Measurements from ENCODE around the gene LYZL6.

LYZL6 gene

DNA sequence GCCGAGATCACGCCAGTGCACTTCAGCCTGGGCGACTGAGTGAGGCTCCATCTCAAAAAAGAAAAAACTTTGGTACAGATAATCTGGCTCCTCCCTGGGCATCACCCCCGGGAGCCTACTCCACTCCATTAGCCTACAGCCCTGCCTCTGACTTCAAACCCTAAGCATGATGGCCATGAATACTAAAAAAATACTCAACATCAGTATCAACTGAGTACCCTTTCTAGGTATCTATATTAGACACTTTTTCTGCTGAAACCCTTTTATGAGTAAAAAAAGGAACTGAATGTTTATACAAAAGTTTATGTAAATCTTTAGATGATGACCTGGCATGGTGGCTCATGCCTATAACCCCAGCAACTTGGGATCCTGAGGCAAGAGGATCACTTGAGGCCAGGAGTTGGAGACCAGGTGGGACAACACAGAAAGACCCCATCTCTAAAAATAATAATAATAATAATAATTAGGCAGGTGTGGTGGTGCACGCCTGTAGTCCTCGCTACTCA is 19.9 kb downstream of the LYZL6 start:
- WGBS, 2 experiments (ENCODE audit: insufficient coverage in 2 of 2), result 90 to 95% methylated on average over 4 to 5 of the region's 6 CpGs
- Histone ChIP-seq H3K27ac (ENCODE audit: low read depth, low read length, severe bottlenecking) (no peak overlapping the region), H3K4me1 (ENCODE audit: control insufficient read depth, insufficient read depth, low read length, poor library complexity, severe bottlenecking) (no peaks in the 10 kb centered on the region), H3K9me3 (ENCODE audit: control insufficient read depth, low read length) (no peaks in the 10 kb centered on the region), H3K36me3 (ENCODE audit: control insufficient read depth, insufficient read depth, low read length) (no peaks in the 10 kb centered on the region), H3K4me3 (ENCODE audit: extremely low read depth, insufficient read depth, low read length, poor library complexity, severe bottlenecking) (no peak overlapping the region)

DNA sequence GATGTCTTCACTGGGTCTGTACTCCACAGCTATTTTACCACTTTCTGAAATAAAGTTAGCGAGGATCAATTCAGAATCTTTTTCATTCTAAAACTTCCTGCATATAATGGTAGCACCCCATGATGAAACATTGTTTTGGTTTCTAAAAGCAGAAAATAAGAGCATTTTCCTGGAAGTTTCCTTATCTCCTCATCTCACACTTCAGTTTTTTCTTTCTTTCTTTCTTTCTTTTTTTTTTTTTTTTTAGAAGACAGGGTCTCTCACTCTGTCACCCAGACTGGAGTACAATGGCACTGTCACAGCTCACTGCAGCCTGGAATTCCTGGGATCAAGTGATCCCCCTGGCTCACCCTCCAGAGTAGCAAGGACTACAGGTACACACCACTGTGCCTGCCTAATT is 23.3 kb downstream of the LYZL6 start:
- H3K4me3 ChIP-seq (ENCODE audit: extremely low read depth, insufficient read depth, low read length, poor library complexity, severe bottlenecking), result no peak overlapping the region
- H3K4me1 ChIP-seq (ENCODE audit: control insufficient read depth, insufficient read depth, low read length, poor library complexity, severe bottlenecking), result no peaks in the 10 kb centered on the region
- H3K9me3 ChIP-seq (ENCODE audit: control insufficient read depth, low read length), result no peaks in the 10 kb centered on the region
- no peak overlapping the region for H3K27ac ChIP-seq (ENCODE audit: low read depth, low read length, severe bottlenecking)
- H3K36me3 ChIP-seq (ENCODE audit: control insufficient read depth, insufficient read depth, low read length), result no peaks in the 10 kb centered on the region
- WGBS, 2 experiments (ENCODE audit: insufficient coverage in 2 of 2), result 80 to 100% methylated on average over 1 of the region's 1 CpG

DNA sequence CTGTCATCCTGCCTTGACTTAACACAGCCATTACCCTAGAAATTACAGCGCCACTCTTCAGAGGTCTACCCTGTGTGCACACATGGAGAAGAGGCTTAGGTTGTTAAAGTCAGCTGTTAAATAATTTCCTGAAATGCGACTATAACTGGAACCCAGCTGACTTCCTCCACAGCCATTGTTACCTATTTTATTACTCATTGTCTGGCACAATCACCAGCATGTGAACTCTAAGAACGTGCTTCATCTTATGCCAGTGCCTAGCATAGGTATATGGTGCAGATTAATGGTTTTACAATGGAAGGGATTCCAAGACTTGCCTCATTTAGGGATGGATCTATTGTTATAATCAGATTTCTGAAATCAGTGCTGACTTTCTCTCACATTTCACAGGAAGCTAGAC is 24.8 kb downstream of the LYZL6 start:
- Histone ChIP-seq H3K4me1 (ENCODE audit: control insufficient read depth, insufficient read depth, low read length, poor library complexity, severe bottlenecking) (no peaks in the 10 kb centered on the region), H3K36me3 (ENCODE audit: control insufficient read depth, insufficient read depth, low read length) (no peaks in the 10 kb centered on the region), H3K9me3 (ENCODE audit: control insufficient read depth, low read length) (no peaks in the 10 kb centered on the region), H3K4me3 (ENCODE audit: extremely low read depth, insufficient read depth, low read length, poor library complexity, severe bottlenecking) (no peak overlapping the region), H3K27ac (ENCODE audit: low read depth, low read length, severe bottlenecking) (no peak overlapping the region)
- no CpG with 5 or more reads among the region's 3 CpGs for WGBS, 2 experiments (ENCODE audit: insufficient coverage in 2 of 2)

DNA sequence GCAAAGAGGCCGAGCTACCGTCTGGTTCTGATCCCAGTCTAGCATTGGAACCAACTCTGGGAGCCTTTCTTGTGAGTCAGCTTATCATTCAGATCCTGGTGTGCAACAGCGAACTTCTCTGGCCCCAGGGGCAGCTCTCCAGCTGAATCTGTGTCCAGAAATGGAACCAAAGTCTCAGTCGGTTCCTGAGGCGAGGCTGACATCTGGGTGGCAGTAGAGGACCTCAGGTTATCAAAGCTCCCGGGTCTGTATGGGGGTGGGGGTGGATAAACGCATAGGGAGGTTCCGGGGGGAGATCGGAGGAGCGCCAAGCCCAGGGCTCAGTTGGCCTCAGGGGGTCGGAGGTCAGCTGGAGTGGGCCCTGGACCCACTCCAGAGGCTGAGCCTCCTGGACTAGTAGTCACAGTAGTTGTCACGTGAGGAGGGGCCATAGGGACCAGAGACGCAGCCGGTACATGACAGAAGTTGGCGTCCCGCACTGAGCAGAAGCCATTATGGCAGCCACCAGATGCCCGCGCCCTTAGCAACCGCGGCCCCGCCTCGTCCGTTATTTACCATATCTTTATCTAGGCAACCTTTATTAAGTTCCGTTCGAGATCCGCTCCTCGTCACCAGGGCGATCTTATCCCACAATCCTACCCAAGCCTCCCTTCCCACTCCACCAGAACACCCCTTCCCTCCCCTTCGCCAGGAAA is 25.8 kb downstream of the LYZL6 start:
- Histone ChIP-seq H3K4me1 (ENCODE audit: control insufficient read depth, insufficient read depth, low read length, poor library complexity, severe bottlenecking) (no peaks in the 10 kb centered on the region), H3K9me3 (ENCODE audit: control insufficient read depth, low read length) (no peaks in the 10 kb centered on the region), H3K4me3 (ENCODE audit: extremely low read depth, insufficient read depth, low read length, poor library complexity, severe bottlenecking) (no peak overlapping the region), H3K36me3 (ENCODE audit: control insufficient read depth, insufficient read depth, low read length) (no peaks in the 10 kb centered on the region), H3K27ac (ENCODE audit: low read depth, low read length, severe bottlenecking) (no peak overlapping the region)
- WGBS, 2 experiments (ENCODE audit: insufficient coverage in 2 of 2), result 91 to 96% methylated on average over 28 to 29 of the region's 29 CpGs

DNA sequence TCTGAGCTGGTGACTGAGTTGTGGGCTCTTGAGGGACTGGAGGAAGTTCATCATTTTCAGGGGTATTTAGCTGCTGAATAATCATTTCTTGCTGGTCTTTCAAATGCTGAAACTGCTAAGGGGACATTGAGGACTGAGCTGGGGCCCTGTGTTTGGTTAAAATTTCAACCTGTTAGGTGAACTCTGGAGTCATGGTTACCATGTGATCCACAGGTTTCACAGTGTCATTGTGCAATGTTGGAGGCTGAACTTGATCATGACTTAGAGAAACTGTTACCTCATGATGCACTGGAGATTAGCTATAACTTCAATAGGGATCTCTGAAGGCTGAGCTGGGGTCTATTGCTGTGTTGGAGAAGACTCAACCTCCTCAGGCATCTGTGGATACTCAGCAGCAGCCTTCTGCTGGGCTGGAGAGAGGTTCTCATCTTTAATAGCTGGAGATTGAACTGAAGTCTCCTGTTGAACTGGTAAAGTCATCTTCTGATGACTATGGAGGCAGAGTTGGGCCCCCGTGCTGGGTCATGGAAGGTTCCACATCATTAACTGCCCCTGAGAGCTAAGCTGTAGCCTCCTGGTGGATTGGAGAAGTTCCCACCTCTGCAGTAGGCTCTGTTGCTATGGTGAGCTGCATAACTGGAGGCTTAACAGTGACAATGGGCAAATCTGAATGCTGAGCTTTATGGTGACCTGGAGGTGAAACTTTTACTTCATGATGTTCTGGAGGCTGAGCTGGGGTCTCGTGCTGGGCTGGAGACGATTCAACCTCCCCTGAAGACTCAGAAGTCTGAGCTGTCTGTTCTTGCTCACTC is 28.2 kb downstream of the LYZL6 start:
- WGBS, 2 experiments (ENCODE audit: insufficient coverage in 2 of 2), result 74 to 88% methylated on average over 3 of the region's 3 CpGs
- Histone ChIP-seq H3K36me3 (ENCODE audit: control insufficient read depth, insufficient read depth, low read length) (no peaks in the 10 kb centered on the region), H3K4me3 (ENCODE audit: extremely low read depth, insufficient read depth, low read length, poor library complexity, severe bottlenecking) (no peak overlapping the region), H3K27ac (ENCODE audit: low read depth, low read length, severe bottlenecking) (no peak overlapping the region), H3K4me1 (ENCODE audit: control insufficient read depth, insufficient read depth, low read length, poor library complexity, severe bottlenecking) (no peaks in the 10 kb centered on the region), H3K9me3 (ENCODE audit: control insufficient read depth, low read length) (no peaks in the 10 kb centered on the region)

DNA sequence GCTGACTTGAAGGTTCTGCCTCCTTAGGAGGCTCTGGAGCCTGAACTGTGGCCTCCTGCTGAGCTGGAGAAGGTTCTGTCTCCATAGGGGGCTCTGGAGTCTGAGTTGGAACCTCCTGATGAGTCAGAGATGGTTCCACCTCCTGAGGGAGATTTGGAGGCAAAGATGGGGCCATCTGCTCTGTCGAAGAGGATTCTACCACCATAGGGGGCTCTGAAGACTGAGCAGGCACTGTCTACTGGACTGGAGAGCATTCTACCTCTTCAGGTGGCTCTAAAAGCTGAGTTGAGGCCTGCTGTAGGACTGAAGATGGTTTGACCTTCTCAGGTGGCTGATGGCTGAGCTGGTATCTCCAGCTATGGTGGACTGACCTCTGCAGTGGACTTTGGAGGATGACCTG is 29.2 kb downstream of the LYZL6 start:
- WGBS, 2 experiments (ENCODE audit: insufficient coverage in 2 of 2), result 75 to 92% methylated on average over 1 of the region's 1 CpG
- Histone ChIP-seq H3K4me3 (ENCODE audit: extremely low read depth, insufficient read depth, low read length, poor library complexity, severe bottlenecking) (no peak overlapping the region), H3K9me3 (ENCODE audit: control insufficient read depth, low read length) (no peaks in the 10 kb centered on the region), H3K4me1 (ENCODE audit: control insufficient read depth, insufficient read depth, low read length, poor library complexity, severe bottlenecking) (no peaks in the 10 kb centered on the region), H3K27ac (ENCODE audit: low read depth, low read length, severe bottlenecking) (no peak overlapping the region), H3K36me3 (ENCODE audit: control insufficient read depth, insufficient read depth, low read length) (no peaks in the 10 kb centered on the region)

DNA sequence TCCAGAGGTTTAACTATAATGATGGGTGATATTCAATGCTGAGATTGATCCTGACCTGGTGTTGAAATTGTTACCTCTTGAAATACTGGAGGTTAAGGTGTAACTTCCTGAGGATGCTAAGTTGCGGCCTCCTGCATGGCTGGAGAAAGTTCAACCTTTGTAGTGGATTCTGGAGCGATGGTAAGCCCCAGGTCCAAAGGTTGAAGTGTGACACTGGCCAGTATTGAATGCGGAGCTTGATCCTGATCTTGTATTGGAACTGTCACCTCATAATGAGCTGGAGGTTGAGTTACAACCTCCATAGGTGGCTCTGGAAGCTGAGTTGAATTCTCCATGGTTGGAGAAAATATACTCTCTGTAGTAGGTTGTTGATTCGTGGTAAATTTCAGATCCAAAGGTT is 29.9 kb downstream of the LYZL6 start:
- Histone ChIP-seq H3K4me1 (ENCODE audit: control insufficient read depth, insufficient read depth, low read length, poor library complexity, severe bottlenecking) (no peaks in the 10 kb centered on the region), H3K27ac (ENCODE audit: low read depth, low read length, severe bottlenecking) (no peak overlapping the region), H3K4me3 (ENCODE audit: extremely low read depth, insufficient read depth, low read length, poor library complexity, severe bottlenecking) (no peak overlapping the region), H3K9me3 (ENCODE audit: control insufficient read depth, low read length) (no peaks in the 10 kb centered on the region), H3K36me3 (ENCODE audit: control insufficient read depth, insufficient read depth, low read length) (no peaks in the 10 kb centered on the region)
- WGBS, 2 experiments (ENCODE audit: insufficient coverage in 2 of 2), result 84 to 88% methylated on average over 4 of the region's 4 CpGs

GRCh38 chr17:35912942-35913341 is 30.6 kb downstream of the LYZL6 start:
- H3K36me3 ChIP-seq (ENCODE audit: control insufficient read depth, insufficient read depth, low read length), result no peaks in the 10 kb centered on the region
- H3K9me3 ChIP-seq (ENCODE audit: control insufficient read depth, low read length), result no peaks in the 10 kb centered on the region
- H3K4me1 ChIP-seq (ENCODE audit: control insufficient read depth, insufficient read depth, low read length, poor library complexity, severe bottlenecking), result no peaks in the 10 kb centered on the region
- 81 to 89% methylated on average over 2 of the region's 2 CpGs for WGBS, 2 experiments (ENCODE audit: insufficient coverage in 2 of 2)
- H3K27ac ChIP-seq (ENCODE audit: low read depth, low read length, severe bottlenecking), result no peak overlapping the region
- H3K4me3 ChIP-seq (ENCODE audit: extremely low read depth, insufficient read depth, low read length, poor library complexity, severe bottlenecking), result no peak overlapping the region

GRCh38 chr17:35912339-35912912 is 31.1 kb downstream of the LYZL6 start:
- Histone ChIP-seq H3K9me3 (ENCODE audit: control insufficient read depth, low read length) (no peaks in the 10 kb centered on the region), H3K27ac (ENCODE audit: low read depth, low read length, severe bottlenecking) (no peak overlapping the region), H3K4me3 (ENCODE audit: extremely low read depth, insufficient read depth, low read length, poor library complexity, severe bottlenecking) (no peak overlapping the region), H3K36me3 (ENCODE audit: control insufficient read depth, insufficient read depth, low read length) (no peaks in the 10 kb centered on the region), H3K4me1 (ENCODE audit: control insufficient read depth, insufficient read depth, low read length, poor library complexity, severe bottlenecking) (no peaks in the 10 kb centered on the region)
- 96 to 100% methylated on average over 1 to 3 of the region's 3 CpGs for WGBS, 2 experiments (ENCODE audit: insufficient coverage in 2 of 2)

GRCh38 chr17:35909408-35909807 is 34.1 kb downstream of the LYZL6 start:
- H3K4me3 ChIP-seq (ENCODE audit: extremely low read depth, insufficient read depth, low read length, poor library complexity, severe bottlenecking), result no peak overlapping the region
- no peaks in the 10 kb centered on the region for H3K36me3 ChIP-seq (ENCODE audit: control insufficient read depth, insufficient read depth, low read length)
- 97 to 100% methylated on average over 2 to 3 of the region's 3 CpGs for WGBS, 2 experiments (ENCODE audit: insufficient coverage in 2 of 2)
- H3K4me1 ChIP-seq (ENCODE audit: control insufficient read depth, insufficient read depth, low read length, poor library complexity, severe bottlenecking), result no peaks in the 10 kb centered on the region
- H3K27ac ChIP-seq (ENCODE audit: low read depth, low read length, severe bottlenecking), result no peak overlapping the region
- no peaks in the 10 kb centered on the region for H3K9me3 ChIP-seq (ENCODE audit: control insufficient read depth, low read length)
